Activated T-helper 17 cell treated with anti-CD3 and anti-CD28 coated beads, Interleukin-2, amount 50 U/mL, for 72 hours (primary cell): ENCODE measurements around the gene BABAM2. TPM values are rescaled to one million over a fixed set of nuclear protein-coding genes. Genes with fewer than 3 reads are reported as not detected.

Source experiments
- ATAC-seq: fragments of 150-1000 bp; cut with Tn5 transposase; replicated peaks from 2 replicates; pipeline ENCODE4 v1.10.0; 2021; ENCODE audit warnings: mild to moderate bottlenecking, moderate library complexity
- H3K27ac Mint-ChIP-seq: one replicate; pipeline ENCODE4 v1.8.0; 2022; ENCODE audit warnings: mixed read lengths
- H3K27me3 Mint-ChIP-seq: one replicate; pipeline ENCODE4 v1.8.0; 2022; ENCODE audit warnings: mixed read lengths
- H3K36me3 Mint-ChIP-seq: one replicate; pipeline ENCODE4 v1.8.0; 2022; ENCODE audit warnings: low read depth, mild to moderate bottlenecking, mixed read lengths
- H3K4me1 Mint-ChIP-seq: one replicate; pipeline ENCODE4 v1.8.0; 2022; ENCODE audit warnings: mixed read lengths
- H3K4me3 Mint-ChIP-seq: one replicate; pipeline ENCODE4 v1.8.0; 2022; ENCODE audit warnings: mild to moderate bottlenecking, mixed read lengths
- H3K9me3 Mint-ChIP-seq: one replicate; pipeline ENCODE4 v1.8.0; 2022; ENCODE audit warnings: mixed read lengths
- total RNA-seq, 2 donors: library from RNA; stranded (reverse); gene quantifications; one replicate each; pipeline ENCODE4 v1.2.3, GENCODE V29; 2022

The BABAM2 gene
- total RNA-seq, 2 donors from 2014 or later: 87.0 to 88.6 TPM

GRCh38 chr2:28288620-28289019, 398.1 kb downstream of the BABAM2 start:
- H3K36me3 Mint-ChIP-seq: peaks cover 17% of the 10 kb centered on the region
- ATAC-seq: no peak
- H3K4me1 Mint-ChIP-seq: peaks cover 4% of the 10 kb centered on the region
- H3K9me3 Mint-ChIP-seq: no peaks in the 10 kb centered on the region
- H3K27me3 Mint-ChIP-seq: no peaks in the 10 kb centered on the region
- H3K27ac Mint-ChIP-seq: no peak overlapping the region
- no peak overlapping the region for H3K4me3 Mint-ChIP-seq

GRCh38 chr2:28291811-28292440, 401.4 kb downstream of the BABAM2 start:
- H3K27ac Mint-ChIP-seq: peak overlapping the region; percentile 18
- no peaks in the 10 kb centered on the region for H3K9me3 Mint-ChIP-seq
- peaks cover 17% of the 10 kb centered on the region for H3K36me3 Mint-ChIP-seq
- ATAC-seq: no peak
- no peaks in the 10 kb centered on the region for H3K27me3 Mint-ChIP-seq
- peaks cover 5% of the 10 kb centered on the region for H3K4me1 Mint-ChIP-seq
- no peak overlapping the region for H3K4me3 Mint-ChIP-seq

GRCh38 chr2:28292491-28292890, 402.0 kb downstream of the BABAM2 start:
- Mint-ChIP-seq H3K9me3 (no peaks in the 10 kb centered on the region), H3K36me3 (peaks cover 14% of the 10 kb centered on the region), H3K27me3 (no peaks in the 10 kb centered on the region), H3K4me3 (no peak overlapping the region), H3K4me1 (peaks cover 5% of the 10 kb centered on the region), H3K27ac (peak overlapping the region; percentile 18)
- peak; percentile 66 for ATAC-seq

GRCh38 chr2:28293416-28293815, 402.9 kb downstream of the BABAM2 start:
- Mint-ChIP-seq H3K27ac (peak overlapping the region; percentile 18), H3K4me3 (no peak overlapping the region), H3K4me1 (peaks cover 3% of the 10 kb centered on the region), H3K27me3 (no peaks in the 10 kb centered on the region), H3K9me3 (no peaks in the 10 kb centered on the region), H3K36me3 (peaks cover 16% of the 10 kb centered on the region)
- no peak for ATAC-seq

- no peak overlapping the region for H3K4me3 Mint-ChIP-seq
Measured at GRCh38 chr2:28294451-28294850, 403.9 kb downstream of the BABAM2 start.

GRCh38 chr2:28296243-28296642, 405.7 kb downstream of the BABAM2 start:
- no peaks in the 10 kb centered on the region for H3K27me3 Mint-ChIP-seq
- H3K9me3 Mint-ChIP-seq: no peaks in the 10 kb centered on the region
- ATAC-seq: peak; percentile 76
- H3K4me1 Mint-ChIP-seq: peaks cover 3% of the 10 kb centered on the region
- H3K4me3 Mint-ChIP-seq: no peak overlapping the region
- no peak overlapping the region for H3K27ac Mint-ChIP-seq
- peaks cover 33% of the 10 kb centered on the region for H3K36me3 Mint-ChIP-seq

More at GRCh38 chr2:28294451-28294850, 403.9 kb downstream of the BABAM2 start:
- no peak for ATAC-seq
- H3K4me1 Mint-ChIP-seq: peaks cover 3% of the 10 kb centered on the region
- peaks cover 19% of the 10 kb centered on the region for H3K36me3 Mint-ChIP-seq
- H3K27ac Mint-ChIP-seq: no peak overlapping the region
- no peaks in the 10 kb centered on the region for H3K27me3 Mint-ChIP-seq
- H3K9me3 Mint-ChIP-seq: no peaks in the 10 kb centered on the region

- Mint-ChIP-seq H3K27me3 (no peaks in the 10 kb centered on the region), H3K27ac (no peak overlapping the region), H3K4me1 (peaks cover 3% of the 10 kb centered on the region)
Measured at GRCh38 chr2:28296904-28297303, 406.4 kb downstream of the BABAM2 start.

GRCh38 chr2:28297531-28297930, 407.0 kb downstream of the BABAM2 start:
- Mint-ChIP-seq H3K9me3 (no peaks in the 10 kb centered on the region), H3K27ac (no peak overlapping the region), H3K36me3 (peaks cover 44% of the 10 kb centered on the region), H3K4me1 (peaks cover 3% of the 10 kb centered on the region), H3K27me3 (no peaks in the 10 kb centered on the region), H3K4me3 (no peak overlapping the region)
- no peak for ATAC-seq

More at GRCh38 chr2:28296904-28297303, 406.4 kb downstream of the BABAM2 start:
- no peaks in the 10 kb centered on the region for H3K9me3 Mint-ChIP-seq
- H3K4me3 Mint-ChIP-seq: no peak overlapping the region
- ATAC-seq: no peak
- H3K36me3 Mint-ChIP-seq: peaks cover 40% of the 10 kb centered on the region

- Mint-ChIP-seq H3K27ac (no peak overlapping the region), H3K9me3 (no peaks in the 10 kb centered on the region), H3K36me3 (peaks cover 53% of the 10 kb centered on the region), H3K4me1 (peaks cover 3% of the 10 kb centered on the region), H3K4me3 (no peak overlapping the region), H3K27me3 (no peaks in the 10 kb centered on the region)
- ATAC-seq: no peak
Measured at GRCh38 chr2:28298406-28298805, 407.9 kb downstream of the BABAM2 start.

- H3K4me1 Mint-ChIP-seq: peaks cover 3% of the 10 kb centered on the region
- H3K27ac Mint-ChIP-seq: no peak overlapping the region
- ATAC-seq: no peak
- peaks cover 4% of the 10 kb centered on the region for H3K9me3 Mint-ChIP-seq
- H3K36me3 Mint-ChIP-seq: peaks cover 62% of the 10 kb centered on the region
- H3K27me3 Mint-ChIP-seq: no peaks in the 10 kb centered on the region
- H3K4me3 Mint-ChIP-seq: no peak overlapping the region
Measured at GRCh38 chr2:28300485-28301341, 410.2 kb downstream of the BABAM2 start.

- H3K27me3 Mint-ChIP-seq: no peaks in the 10 kb centered on the region
- peaks cover 4% of the 10 kb centered on the region for H3K9me3 Mint-ChIP-seq
- peaks cover 49% of the 10 kb centered on the region for H3K36me3 Mint-ChIP-seq
- H3K27ac Mint-ChIP-seq: no peak overlapping the region
- H3K4me1 Mint-ChIP-seq: no peaks in the 10 kb centered on the region
- no peak for ATAC-seq
- H3K4me3 Mint-ChIP-seq: no peak overlapping the region
Measured at GRCh38 chr2:28305202-28305601, 414.7 kb downstream of the BABAM2 start.

- H3K9me3 Mint-ChIP-seq: peaks cover under 1% of the 10 kb centered on the region
- H3K4me1 Mint-ChIP-seq: peaks cover 11% of the 10 kb centered on the region
- H3K36me3 Mint-ChIP-seq: peaks cover 26% of the 10 kb centered on the region
- no peak for ATAC-seq
- no peaks in the 10 kb centered on the region for H3K27me3 Mint-ChIP-seq
- H3K27ac Mint-ChIP-seq: peak overlapping the region; percentile 33
- no peak overlapping the region for H3K4me3 Mint-ChIP-seq
Measured at GRCh38 chr2:28310107-28310506, 419.6 kb downstream of the BABAM2 start.

GRCh38 chr2:28311660-28312249, 421.2 kb downstream of the BABAM2 start:
- peaks cover 11% of the 10 kb centered on the region for H3K4me1 Mint-ChIP-seq
- peak overlapping the region; percentile 38 for H3K27ac Mint-ChIP-seq
- no peaks in the 10 kb centered on the region for H3K27me3 Mint-ChIP-seq
- H3K36me3 Mint-ChIP-seq: peaks cover 25% of the 10 kb centered on the region
- no peak overlapping the region for H3K4me3 Mint-ChIP-seq
- no peaks in the 10 kb centered on the region for H3K9me3 Mint-ChIP-seq
- no peak for ATAC-seq

GRCh38 chr2:28312307-28313219, 422.0 kb downstream of the BABAM2 start:
- no peak overlapping the region for H3K4me3 Mint-ChIP-seq
- H3K27me3 Mint-ChIP-seq: no peaks in the 10 kb centered on the region
- peaks cover 11% of the 10 kb centered on the region for H3K4me1 Mint-ChIP-seq
- peak overlapping the region; percentile 38 for H3K27ac Mint-ChIP-seq
- H3K9me3 Mint-ChIP-seq: no peaks in the 10 kb centered on the region
- ATAC-seq: peak; percentile 81
- H3K36me3 Mint-ChIP-seq: peaks cover 25% of the 10 kb centered on the region
